Measurements from ENCODE around the gene CROCC2.

DNA sequence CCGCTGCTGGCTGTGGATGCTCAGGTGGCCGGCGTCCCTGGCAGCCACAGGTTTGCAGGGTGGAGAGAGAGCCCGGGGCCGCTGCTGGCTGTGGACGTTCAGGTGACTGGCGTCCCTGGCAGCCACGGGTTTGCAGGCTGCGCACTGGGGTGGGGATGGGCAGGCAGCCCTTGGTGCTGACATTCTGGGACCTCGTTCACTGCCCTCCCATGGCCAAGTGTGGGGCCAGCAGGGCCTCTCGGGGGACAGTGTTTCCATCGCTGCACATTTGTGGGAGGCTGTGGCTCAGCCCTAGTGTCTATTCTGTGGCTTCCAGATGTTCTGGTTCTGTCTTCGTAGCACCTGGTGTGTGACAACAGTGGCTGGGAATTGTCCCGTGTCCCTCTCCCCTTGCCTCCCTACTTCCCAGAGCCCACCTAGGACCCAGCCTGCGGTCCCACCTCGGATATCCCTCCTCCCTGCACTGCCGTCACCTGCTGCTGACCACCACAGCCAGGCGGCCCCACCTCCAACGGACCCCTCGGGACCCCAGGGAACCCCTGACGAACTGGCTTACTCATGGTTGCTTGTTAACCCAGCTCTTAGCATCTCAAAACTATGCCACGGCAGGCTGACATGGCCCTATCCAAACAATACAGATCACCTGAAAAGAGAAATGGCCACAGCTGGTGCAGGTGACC is 915 bp downstream of the CROCC2 start:
- TF ChIP-seq, protein P1, sequence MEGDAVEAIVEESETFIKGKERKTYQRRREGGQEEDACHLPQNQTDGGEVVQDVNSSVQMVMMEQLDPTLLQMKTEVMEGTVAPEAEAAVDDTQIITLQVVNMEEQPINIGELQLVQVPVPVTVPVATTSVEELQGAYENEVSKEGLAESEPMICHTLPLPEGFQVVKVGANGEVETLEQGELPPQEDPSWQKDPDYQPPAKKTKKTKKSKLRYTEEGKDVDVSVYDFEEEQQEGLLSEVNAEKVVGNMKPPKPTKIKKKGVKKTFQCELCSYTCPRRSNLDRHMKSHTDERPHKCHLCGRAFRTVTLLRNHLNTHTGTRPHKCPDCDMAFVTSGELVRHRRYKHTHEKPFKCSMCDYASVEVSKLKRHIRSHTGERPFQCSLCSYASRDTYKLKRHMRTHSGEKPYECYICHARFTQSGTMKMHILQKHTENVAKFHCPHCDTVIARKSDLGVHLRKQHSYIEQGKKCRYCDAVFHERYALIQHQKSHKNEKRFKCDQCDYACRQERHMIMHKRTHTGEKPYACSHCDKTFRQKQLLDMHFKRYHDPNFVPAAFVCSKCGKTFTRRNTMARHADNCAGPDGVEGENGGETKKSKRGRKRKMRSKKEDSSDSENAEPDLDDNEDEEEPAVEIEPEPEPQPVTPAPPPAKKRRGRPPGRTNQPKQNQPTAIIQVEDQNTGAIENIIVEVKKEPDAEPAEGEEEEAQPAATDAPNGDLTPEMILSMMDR (IDR thresholded peaks at IDR 0.05): no peak
- TF ChIP-seq POLR2A (IDR thresholded peaks at IDR 0.05): no peak
